ENCODE results near the gene ABHD8.

DNA sequence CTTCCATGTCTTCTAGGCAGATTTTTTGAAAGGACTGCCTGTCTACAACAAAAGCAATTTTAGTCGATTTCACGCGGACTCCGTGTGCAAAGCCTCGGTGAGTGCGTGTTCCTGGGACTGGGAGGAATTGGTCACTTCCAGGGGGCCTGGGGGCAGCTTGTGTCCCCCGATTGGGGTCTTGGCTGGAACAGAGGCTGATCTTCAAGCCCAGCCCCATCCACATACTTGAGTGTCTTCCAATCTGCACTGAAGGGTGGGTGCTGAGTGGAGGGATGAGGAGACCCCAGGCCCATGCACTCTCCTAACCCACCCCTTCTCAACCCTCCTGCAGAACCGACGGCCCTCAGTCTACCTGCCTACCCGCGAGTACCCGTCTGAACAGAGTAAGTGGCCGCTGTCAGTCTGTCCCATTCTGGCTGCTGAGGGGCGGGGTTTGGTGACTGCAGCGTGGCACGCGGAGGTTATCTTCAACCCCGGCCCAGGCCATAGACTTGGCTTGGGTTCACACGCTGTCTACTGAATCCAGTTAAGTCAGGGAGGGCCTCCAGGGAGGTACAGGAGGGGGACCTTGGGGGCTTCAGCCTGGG is 10.9 kb upstream of the ABHD8 start:
- TF ChIP-seq, protein P1, sequence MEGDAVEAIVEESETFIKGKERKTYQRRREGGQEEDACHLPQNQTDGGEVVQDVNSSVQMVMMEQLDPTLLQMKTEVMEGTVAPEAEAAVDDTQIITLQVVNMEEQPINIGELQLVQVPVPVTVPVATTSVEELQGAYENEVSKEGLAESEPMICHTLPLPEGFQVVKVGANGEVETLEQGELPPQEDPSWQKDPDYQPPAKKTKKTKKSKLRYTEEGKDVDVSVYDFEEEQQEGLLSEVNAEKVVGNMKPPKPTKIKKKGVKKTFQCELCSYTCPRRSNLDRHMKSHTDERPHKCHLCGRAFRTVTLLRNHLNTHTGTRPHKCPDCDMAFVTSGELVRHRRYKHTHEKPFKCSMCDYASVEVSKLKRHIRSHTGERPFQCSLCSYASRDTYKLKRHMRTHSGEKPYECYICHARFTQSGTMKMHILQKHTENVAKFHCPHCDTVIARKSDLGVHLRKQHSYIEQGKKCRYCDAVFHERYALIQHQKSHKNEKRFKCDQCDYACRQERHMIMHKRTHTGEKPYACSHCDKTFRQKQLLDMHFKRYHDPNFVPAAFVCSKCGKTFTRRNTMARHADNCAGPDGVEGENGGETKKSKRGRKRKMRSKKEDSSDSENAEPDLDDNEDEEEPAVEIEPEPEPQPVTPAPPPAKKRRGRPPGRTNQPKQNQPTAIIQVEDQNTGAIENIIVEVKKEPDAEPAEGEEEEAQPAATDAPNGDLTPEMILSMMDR (conservative IDR thresholded peaks at IDR 0.05 in 1 of 2, IDR thresholded peaks at IDR 0.05 in 1 of 2; ENCODE audit: low read depth in 1 of 2, low read length in 2 of 2), result no peak
- TF ChIP-seq EZH2 (IDR thresholded peaks at IDR 0.05; ENCODE audit: low read length, missing control alignments), result no peak
